GM19043 (cell line): Measurements from ENCODE around the gene NOP9.

ENCODE experiments used
- ATAC-seq: cut with Tn5 transposase; IDR thresholded peaks from one replicate; pipeline ENCODE4 v1.9.1; 2021; ENCODE audit warnings: low read depth; ENCODE audit not compliant: unreplicated experiment

The NOP9 gene

DNA sequence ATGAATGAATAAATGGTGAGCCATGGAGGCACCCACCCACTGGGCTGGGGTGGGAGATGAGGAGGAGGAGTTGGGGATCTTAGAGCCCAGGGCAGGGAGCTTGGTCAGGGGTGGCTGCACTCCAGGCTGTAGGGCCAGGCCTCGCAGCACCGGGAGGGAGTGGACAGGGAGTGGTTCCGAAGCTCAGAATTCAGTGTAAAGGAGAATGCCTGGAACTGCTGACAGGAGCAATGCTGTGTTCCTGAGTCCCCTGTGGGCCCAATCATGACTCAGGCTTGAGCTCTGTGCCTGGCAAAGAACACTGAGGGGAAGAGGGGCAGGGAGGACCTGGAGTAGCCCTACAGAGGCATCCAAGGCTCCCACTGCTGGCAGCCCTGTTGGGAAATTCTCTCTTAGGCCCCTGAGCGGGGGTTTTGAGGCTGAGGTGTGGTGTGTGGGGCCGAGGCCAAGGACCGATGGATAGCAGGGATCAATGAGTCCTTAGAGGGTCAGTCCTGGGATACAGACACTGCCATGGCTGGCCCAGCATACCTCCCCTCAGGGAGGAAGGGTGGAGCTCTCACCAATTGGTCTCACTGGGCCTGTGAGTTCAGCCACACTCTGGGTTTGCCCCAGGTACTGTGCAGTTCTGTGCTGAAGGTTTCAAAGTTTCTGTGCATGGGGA is 18.7 kb upstream of the NOP9 start:
- no peak for ATAC-seq

DNA sequence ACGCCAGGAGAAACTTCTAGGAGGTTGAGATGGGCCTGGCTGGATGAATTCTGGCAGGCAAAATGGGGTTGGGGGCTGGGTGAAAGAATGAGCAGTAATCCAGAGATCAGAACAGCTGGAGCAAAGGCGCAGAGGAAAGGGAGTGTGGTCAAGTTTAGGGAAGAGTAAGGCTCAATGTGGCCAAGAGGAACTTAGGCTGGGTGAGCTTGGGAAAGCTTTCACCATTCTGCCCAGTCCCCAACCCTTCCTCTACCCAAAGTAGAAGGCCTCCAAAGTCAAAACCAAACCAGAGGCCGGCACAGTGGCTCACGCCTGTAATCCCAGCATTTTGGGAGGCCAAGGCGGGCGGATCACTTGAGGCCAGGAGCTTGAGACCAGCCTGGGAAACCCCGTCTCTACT is 18.0 kb upstream of the NOP9 start:
- no peak for ATAC-seq

DNA sequence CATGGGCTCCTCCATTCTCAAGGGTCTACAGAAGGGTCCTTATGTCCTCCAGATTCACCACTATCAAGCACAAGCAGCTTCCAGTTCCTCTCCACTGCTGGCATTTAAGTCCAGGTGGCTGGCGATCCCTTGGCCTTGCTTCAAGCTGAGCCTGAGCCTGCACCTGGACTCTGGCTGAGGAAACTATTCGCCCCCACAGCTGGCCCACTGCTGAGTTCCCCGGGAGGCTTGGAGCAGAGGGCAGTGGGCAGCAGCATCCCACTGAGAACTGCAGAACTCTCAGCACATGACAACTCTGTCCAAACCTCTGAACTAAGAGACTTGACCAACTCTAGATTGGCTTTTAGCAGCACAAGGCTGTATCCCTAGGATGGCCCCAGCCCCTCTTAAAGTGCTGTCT is 16.9 kb upstream of the NOP9 start:
- ATAC-seq = no peak

DNA sequence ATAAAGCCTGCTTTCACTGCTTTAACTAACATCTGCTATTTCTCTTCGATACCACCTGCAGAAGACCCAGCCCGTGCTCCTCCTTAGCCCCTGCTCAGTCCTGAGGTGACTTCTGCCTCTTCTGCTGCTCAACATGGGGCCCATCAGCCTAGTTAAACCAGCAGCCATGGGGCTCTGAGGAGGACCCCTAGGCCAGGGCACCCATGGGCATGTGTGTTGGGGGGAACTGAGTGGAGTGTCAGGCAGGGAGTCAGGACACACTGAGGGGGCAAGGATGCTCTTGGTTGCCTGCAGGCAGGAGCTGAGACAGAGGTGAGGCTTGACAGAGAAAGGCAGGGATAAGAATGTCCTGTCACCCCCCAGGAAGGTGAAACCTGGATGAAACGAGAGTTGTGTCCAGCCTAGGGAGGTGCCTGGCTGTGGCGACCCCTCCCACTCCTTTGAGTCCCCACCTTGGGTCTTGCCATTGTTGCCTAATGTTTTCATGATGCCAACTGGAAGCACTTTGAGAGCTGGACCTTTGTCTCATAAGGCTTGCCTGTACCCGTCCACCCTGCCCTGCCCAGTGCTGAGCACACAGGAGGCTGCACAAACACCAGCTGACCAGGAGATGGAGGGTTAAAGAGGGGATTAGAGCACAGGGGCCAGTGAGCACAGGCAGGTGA is 15.7 kb upstream of the NOP9 start:
- no peak for ATAC-seq

DNA sequence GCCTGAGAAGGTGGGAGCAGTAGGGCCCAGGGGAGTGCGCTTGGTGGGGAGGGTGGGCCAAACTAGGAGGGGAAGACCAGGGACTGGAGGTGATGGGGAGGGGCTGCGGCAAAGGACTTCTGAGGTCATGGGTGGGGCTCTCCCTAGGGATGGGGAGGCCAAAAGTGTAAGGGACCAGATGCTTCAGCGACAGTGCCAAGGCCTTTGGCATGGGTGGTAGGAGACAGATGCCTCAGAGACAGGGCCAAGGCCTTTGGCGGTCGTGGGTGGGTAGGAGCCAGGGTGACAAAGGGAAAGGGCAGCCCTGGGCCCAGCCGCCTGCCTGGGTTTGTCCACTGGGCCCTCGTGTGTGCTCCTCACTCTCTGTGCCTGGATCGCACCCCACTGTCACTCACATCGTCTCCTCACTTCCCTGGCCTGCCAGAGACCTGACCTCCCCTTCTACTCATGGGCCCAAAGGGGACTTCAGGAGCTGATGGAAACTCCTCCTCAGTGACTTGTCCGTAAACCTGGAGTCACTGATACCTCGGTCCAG is 15.1 kb upstream of the NOP9 start:
- ATAC-seq = no peak

DNA sequence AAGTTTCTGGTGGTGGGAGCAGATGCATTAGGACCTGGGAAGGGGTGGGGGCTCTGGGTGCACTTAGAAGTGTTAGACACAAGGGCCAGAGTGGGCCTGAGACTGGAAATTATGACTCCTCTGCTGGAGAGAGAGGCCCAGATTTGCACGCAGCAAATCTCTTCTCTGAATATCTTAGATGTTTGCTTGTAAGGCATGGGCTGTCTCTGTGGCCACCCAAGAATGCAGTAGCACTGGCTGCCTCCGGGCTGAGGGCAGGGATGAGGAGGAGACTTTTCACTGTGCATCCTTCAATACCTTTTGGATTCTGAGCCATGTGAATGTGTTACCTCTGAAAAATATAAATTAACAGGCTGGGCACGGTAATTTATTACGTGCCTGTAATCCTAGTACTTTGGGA is 14.3 kb upstream of the NOP9 start:
- ATAC-seq = no peak

DNA sequence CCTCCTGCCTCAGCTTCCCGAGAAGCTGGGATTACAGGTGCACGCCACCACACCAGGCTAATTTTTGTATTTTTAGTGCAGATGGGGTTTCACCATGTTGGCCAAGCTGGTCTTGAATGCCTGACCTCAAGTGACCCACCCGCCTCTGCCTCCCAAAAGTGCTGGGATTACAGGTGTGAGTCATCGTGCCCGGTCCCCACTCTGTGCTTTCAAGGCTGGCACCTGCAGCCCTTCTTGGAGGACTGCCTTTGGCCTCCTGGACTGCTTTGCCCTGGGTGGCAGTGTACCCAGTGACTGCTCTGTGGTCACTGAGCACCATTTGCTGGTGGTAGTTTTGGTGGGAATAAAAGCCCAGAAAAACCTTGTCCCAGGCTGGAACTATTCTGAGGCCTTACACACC is 12.7 kb upstream of the NOP9 start:
- ATAC-seq = no peak

DNA sequence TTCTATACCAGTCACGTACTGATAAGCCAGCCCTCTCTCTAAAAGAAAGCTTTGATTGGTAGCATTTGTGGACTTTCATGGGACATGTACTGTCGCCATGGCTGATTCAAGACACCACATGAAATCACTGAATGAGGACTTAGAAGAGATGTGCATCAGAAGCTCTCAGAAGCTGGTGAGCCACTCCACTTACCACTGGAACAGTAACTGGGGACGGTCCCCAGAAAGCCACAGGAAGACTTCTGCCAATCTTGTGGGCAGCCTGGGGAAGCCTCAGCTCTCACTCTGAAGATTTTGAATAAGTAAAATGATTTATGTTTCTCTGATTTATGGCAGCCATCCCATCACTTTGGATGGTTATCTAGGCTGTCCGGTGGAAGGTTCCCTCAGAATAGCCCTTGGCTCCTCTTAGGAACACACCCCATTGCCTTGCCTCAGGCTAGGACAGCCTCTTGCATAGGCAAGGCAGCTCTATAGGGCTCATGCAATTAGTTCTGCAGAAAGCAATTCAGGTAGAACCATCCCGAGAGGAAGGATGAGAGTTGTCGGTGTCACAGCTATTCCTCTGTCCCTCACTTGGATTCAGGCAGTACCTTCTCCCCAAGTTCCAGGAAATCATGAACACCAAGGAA is 9.9 kb upstream of the NOP9 start:
- peak; percentile 87 for ATAC-seq

DNA sequence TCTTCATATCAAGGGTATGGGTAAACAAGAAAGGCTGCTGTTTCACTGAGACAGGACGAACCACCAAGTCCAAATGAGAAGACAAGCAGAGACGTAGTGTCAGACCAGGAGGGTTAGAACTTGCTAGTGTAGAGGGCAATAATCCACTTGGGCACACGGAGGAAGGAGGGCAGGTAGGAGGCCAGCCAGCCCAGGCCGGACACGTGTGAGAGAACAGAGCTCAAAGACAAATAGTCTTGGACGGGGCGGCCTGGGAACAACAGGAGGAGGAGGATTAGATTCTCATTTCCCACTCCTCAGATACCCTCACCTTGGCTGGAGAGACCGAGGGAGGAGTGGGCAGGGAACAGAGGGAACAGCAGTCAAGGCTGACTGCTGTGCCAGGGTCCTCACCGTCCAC is 8.9 kb upstream of the NOP9 start:
- ATAC-seq = no peak

DNA sequence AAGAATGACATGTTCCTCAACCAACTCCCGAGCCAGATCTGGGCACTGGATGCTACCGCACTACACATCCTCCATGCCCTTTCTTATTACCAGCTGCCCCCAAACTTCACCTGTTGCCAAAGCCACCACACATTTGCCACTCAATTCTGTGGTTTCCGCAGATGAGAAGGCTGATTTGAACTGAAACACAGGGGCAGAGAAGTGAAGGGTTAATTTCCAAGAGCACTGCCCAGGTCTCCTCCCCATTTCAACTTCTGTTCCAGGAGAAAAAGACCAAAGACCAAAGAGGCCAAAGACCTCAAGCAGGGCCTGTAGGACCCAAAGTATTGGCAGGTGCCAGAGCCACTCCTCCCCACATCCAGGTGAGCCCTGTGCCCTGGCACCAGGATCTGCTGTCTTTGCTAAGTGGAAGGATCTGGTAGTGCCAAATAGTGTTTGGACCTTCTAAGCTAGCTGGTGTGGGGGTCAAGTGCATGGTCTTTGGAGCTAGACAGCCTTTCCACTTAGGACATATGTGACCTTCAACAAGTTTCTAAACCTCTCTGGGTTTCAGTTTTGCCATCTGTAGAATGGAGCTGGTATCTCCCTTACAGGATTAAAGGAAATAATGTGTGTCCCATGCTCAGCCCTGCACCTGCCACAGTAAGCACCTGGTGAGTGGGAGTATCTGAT is 8.1 kb upstream of the NOP9 start:
- ATAC-seq = no peak

DNA sequence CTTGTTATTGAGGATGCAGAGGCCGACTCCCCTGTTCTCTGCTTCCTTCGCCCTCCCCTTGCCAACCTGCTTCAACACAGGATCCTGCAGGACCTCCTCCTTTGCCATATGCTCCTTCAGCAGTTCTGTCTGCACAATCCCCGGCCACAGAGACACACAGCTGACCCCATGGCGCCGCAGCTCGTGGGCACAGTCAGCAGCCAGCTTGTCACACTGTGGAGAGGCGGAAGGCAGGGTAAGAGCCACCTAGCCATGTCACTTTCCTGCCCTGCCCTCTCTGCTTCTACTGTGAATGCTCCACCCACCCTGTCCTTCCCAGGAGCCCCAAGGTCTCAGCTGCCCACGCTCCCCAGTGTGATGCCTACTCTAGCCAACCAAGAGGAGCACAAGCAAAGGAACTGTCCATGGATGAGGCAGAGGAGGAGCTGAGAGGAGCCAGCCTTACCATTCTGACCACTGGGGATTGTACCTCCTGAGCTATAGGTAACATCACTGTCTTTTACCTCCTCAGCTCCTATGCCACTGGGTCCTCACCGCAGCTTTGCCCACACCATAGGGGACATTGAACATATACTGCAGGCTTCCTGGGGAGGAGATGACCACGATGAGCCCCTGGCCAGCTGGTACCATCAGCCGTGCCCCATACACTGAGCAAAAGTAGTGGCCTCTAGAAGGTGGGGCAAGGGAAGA is 7.4 kb upstream of the NOP9 start:
- no peak for ATAC-seq

DNA sequence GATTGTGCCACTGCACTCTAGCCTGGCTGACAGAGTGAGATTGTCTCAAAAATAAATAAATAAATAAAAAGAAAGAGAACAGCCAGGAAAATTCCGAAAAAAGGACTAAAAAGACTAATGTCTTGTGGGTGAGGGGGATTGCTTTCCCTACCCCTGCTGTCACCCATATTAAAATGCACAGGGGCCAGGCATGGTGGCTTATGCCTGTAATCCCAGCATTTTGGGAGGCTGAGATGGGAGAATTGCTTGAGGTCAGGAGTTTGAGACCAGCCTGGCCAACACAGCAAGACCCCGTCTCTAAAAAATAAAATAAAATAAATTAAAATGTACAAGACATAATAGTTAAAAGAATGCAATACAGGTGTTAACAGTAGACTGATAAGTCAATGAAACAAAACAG is 6.1 kb upstream of the NOP9 start:
- no peak for ATAC-seq

DNA sequence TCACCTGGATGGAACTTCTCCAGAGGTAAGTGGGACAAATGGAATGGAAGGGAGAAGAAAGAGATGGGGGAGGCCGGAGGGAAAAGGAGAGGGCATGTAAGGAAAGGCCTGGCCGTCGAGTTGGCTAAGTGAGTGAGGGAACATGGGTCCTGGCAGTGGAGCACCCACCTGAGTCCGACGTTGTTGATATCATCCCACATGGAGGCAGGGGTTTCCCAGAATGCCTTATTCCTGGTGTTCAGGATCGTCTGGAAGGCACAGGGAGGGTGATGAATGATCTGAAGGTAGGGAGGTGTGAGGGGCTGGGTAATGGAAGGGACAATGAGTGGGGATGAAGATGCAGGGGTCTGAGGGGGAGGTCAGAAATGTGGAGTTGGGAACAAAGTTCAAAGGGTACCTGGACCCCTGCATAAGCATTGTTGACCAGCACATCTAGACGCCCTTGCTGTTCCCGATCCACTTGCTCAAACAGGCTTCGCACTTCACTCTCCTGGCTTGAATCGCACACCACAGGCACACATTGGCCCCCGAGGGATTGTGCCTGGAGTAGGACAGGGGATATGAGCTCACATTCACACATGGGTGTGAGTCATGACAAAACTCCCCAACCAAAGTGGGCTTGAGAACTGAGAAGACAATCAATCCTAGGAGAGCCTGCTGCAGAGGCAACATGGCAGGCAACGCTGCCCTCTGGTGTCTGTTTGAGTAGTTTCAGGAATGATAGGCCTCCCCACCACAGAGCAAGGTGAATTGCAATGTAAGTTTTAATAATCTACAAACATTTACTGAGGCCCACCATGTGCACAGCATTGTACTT is 3.1 kb upstream of the NOP9 start:
- ATAC-seq = peak; percentile 47

DNA sequence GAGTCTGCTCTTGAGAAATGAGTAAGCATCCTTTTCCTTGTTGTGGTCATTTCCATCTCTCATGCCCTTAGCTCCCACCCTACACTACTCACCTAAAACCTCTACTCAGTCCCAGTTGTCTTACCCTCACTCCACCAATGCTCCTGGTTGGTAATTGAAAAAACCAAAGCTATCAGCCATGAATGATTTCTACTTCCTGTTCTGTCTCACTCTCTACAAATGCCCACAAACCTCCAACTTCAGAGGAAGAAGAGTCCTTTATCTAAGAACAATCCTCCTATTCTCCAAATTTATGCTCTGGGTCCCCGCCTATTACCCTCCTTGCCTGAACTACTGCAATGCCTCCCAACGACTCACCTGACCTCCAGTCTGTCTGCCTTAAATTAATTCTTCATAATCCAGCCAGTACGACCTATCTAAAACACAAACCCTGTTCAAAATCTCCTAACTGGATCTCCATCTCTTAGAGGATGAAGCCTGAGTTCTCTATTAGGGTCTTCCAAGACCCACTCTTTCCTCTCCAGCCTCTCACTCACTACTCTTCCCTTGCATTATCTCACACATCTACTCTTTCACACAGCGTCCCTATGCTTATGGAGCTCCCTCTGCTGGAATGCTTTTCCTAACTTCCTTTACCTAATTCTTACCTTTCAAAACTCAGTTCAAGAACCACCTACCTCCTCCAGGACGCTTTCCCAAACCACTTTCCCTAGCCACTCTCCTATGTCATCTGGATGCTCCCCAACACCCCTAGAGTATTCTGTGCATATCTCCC is 2.3 kb upstream of the NOP9 start:
- peak; percentile 21 for ATAC-seq

DNA sequence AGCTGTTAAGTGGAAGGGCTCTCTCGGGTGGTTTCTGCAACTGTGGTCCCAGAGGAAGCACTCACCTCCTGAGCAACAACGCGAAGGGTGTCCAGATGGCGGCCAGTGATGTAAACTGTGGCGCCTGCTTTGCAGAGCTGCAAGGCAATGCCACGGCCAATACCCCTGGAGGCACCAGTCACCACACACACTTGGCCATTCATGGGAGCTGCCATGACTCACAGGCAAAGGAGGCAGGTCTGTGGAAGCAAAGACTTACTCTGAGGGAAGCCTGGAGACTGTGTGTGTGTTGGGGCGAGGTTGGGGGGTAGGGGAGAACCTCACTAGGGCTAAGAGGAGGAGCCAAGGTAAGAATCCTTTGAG is 777 bp upstream of the NOP9 start:
- ATAC-seq = no peak

DNA sequence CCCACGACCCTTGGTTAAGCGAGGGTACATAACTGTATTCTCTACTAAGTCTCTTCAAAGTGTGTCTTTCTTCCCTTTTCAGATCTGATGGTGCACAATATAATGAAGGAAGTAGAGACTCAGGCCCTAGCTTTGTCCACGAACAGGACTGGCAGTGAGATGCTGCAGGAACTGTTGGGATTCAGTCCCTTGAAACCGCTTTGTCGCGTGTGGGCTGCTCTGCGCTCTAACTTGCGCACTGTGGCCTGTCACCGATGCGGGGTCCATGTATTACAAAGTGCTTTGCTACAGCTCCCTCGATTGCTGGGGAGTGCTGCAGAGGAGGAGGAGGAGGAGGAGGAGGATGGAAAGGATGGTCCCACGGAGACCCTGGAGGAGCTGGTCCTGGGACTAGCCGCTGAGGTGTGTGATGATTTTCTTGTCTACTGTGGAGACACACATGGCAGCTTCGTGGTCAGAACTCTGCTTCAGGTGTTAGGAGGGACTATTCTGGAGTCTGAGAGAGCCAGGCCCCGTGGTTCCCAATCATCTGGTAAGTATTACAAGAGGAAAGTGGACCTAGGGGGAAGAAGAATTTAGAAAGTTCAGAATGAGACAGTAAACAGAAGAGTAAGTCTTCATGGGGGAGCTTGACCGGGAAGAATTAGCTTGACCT is 803 bp downstream of the NOP9 start:
- no peak for ATAC-seq

DNA sequence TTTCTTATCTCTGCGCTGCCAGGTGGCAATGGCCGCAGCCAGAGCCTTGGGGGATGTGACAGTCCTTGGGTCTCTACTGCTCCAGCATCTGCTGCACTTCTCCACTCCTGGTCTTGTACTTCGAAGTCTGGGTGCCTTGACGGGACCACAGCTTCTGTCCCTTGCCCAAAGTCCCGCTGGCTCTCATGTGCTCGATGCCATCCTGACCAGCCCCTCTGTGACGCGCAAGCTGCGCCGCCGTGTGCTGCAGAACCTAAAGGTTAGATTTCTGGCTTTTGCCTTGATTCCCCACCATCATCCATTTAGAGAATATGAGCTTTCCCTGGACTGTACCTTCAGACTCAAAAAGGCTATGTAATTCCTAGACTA is 4.4 kb downstream of the NOP9 start:
- no peak for ATAC-seq

DNA sequence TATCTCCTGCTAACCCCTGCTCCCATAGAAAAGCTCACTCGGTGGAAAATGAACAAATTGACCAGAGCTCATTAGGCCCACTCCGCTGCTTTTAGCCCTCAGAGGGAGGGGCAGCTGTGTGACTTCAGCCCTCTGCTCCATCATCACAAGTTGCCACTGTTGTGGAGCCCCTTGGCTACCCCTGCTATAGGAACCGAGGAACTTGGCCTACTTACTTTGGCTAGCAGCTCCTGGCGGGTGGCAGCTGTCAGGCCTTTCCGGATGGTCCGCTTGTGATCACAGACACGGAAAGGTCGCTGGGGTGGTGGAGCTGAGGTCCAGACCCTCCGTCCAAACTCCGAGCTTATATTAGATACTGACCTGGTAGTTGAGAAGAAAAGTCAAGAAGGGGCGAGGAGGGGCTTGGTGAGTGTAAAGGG is 7.5 kb downstream of the NOP9 start:
- no peak for ATAC-seq
